Body of pancreas (tissue), 4 donors: ENCODE data around the gene ZNF792. TPM values are rescaled to one million over a fixed set of nuclear protein-coding genes. Genes with fewer than 3 reads are reported as not detected.

ENCODE experiments used
- ATAC-seq: fragments of 150-250 bp; one replicate; pipeline ENCODE4 v1.9.1; 2016
- DNase-seq, 4 donors: peaks; one replicate each; pipeline ENCODE4 v3.0.0-alpha.2; 2019
- H3K27ac ChIP-seq, 4 donors: fragments of 200-600 bp; sonication (generic); 1 replicate in 3 of 4; 2 replicates in 1 of 4; pipeline versions ENCODE4 v1.5.1 to v1.6.1; 2016 to 2019; ENCODE audit warnings: mild to moderate bottlenecking in 1 of 4, mixed read lengths in 1 of 4, moderate library complexity in 1 of 4
- H3K27me3 ChIP-seq, 2 donors: fragments of 200-600 bp; sonication (generic); one replicate each; pipeline ENCODE4 v1.6.0; 2016; ENCODE audit warnings: mild to moderate bottlenecking in 1 of 2
- H3K36me3 ChIP-seq, 2 donors: fragments of 200-600 bp; sonication (generic); replicated peaks in 1 of 2; 2 replicates each; pipeline ENCODE4 v1.5.1; 2016; ENCODE audit warnings: low read depth in 2 of 2; ENCODE audit not compliant: insufficient read depth in 1 of 2
- H3K4me1 ChIP-seq: fragments of 200-600 bp; sonication (generic); one replicate; pipeline ENCODE4 v1.6.0; 2016
- H3K4me3 ChIP-seq, 2 donors: fragments of 200-600 bp; sonication (generic); 1 replicate in 1 of 2; 2 replicates in 1 of 2; pipeline ENCODE4 v1.5.1; 2016 to 2019
- H3K9me3 ChIP-seq, 3 donors: fragments of 200-600 bp; sonication (generic); 1 replicate in 2 of 3; 2 replicates in 1 of 3; pipeline ENCODE4 v1.5.1; 2016
- POLR2A ChIP-seq, 3 donors: fragments of 450-650 bp; IDR thresholded peaks; one replicate each; pipeline ENCODE4 v1.6.1; 2016; ENCODE audit warnings: antibody characterized with exemption in 3 of 3, mild to moderate bottlenecking in 2 of 3
- whole genome bisulfite sequencing, 2 donors: methylation state at CpG; one replicate each; pipeline ENCODE4 v1.1.5; 2017; 5-methylcytosine and 5-hydroxymethylcytosine counted together
- intact Hi-C: fragments of 100-400 bp; cut with DNase I; formaldehyde crosslinking; loops from one replicate; pipeline ENCODE4 v1.15.1; 2023
- total RNA-seq, 2 donors: library from RNA; depleted of rRNA; stranded (reverse); fragments of >200 nt; gene quantifications; one replicate each; pipeline ENCODE4 v1.1.0, GENCODE V29; 2016
- TF ChIP-seq, protein P1 (sequence below), 7 experiments: fragments of 450-650 bp in 4 of 7; fragments of 200-600 bp in 3 of 7; sonication (generic) in 3 of 7; IDR thresholded peaks; one replicate each; pipeline ENCODE4 v1.5.1; 2016 to 2019; ENCODE audit warnings: antibody characterized with exemption in 7 of 7

The ZNF792 gene
- total RNA-seq, 2 donors from 2014 or later = 4.0 to 7.0 TPM

GRCh38 chr19:35005256-35005977 is 41.4 kb upstream of the ZNF792 start:
- no peak overlapping the region for H3K4me3 ChIP-seq
- no peak for ATAC-seq
- no peaks in the 10 kb centered on the region for H3K9me3 ChIP-seq
- H3K27ac ChIP-seq = peak overlapping the region; percentile 46 to 82 (median 70)
- no peaks in the 10 kb centered on the region for H3K27me3 ChIP-seq
- WGBS, 2 donors = 84 to 85% methylated on average over 11 of the region's 11 CpGs
- H3K36me3 ChIP-seq = peaks cover 7 to 10% of the 10 kb centered on the region in 2 donors
- intact Hi-C loops = no loop called here
- peaks cover 70% of the 10 kb centered on the region for H3K4me1 ChIP-seq
- peak in 1 of 4 donors; percentile 13 for DNase-seq
- TF ChIP-seq POLR2A (IDR thresholded peaks at IDR 0.05) = no peak
- TF ChIP-seq, protein P1, sequence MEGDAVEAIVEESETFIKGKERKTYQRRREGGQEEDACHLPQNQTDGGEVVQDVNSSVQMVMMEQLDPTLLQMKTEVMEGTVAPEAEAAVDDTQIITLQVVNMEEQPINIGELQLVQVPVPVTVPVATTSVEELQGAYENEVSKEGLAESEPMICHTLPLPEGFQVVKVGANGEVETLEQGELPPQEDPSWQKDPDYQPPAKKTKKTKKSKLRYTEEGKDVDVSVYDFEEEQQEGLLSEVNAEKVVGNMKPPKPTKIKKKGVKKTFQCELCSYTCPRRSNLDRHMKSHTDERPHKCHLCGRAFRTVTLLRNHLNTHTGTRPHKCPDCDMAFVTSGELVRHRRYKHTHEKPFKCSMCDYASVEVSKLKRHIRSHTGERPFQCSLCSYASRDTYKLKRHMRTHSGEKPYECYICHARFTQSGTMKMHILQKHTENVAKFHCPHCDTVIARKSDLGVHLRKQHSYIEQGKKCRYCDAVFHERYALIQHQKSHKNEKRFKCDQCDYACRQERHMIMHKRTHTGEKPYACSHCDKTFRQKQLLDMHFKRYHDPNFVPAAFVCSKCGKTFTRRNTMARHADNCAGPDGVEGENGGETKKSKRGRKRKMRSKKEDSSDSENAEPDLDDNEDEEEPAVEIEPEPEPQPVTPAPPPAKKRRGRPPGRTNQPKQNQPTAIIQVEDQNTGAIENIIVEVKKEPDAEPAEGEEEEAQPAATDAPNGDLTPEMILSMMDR (IDR thresholded peaks at IDR 0.05) = no peak

DNA sequence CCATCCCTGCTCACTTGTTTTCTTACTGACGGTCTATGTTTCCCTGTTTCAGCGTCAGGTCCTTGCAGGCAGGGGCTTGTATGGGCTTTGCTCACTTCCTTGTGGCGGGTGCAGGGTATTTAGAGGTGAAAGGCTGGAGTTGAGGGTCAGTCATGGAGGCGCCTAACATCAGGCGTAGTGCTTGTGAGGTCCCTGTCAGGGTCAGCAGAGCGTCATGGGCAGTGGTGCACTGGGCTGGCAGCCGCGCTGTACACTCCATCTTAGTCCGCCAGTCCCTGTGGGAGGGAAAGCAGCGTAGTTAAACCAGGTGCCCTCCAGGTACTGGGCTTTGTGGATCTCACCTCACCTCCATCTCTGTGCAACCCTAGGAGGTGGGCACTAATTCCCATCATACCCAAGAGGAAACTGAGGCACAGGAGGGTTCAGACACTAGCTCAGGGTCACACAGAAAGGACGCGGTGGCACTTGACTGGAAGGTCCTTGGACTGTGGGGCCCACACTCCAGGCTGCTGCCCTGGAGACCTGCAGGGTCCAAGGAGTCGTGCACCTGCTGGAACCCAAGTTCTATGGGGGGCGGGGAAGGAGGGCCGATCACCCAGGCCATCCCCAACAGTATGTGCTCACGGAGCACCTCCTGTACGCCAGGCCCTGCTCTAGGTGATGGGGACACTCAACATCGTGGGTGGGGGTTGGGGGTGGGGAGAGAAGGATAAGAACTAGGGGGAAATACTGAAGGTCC is 40.7 kb upstream of the ZNF792 start:
- no peak for ATAC-seq
- TF ChIP-seq, protein P1 (IDR thresholded peaks at IDR 0.05) = no peak
- no peak for TF ChIP-seq POLR2A (IDR thresholded peaks at IDR 0.05)
- 84 to 86% methylated on average over 8 to 18 of the region's 18 CpGs for WGBS, 2 donors
- Histone ChIP-seq H3K4me3 (no peak overlapping the region), H3K27ac (peak overlapping the region; percentile 46 to 82 (median 70)), H3K9me3 (no peaks in the 10 kb centered on the region), H3K27me3 (no peaks in the 10 kb centered on the region), H3K4me1 (peaks cover 72% of the 10 kb centered on the region), H3K36me3 (peaks cover 0 to 4% of the 10 kb centered on the region in 2 donors)
- no peak for DNase-seq
- intact Hi-C loops = no loop called here

GRCh38 chr19:35002037-35002535 is 38.1 kb upstream of the ZNF792 start:
- Histone ChIP-seq H3K27ac (peak overlapping the region in 2 of 4 donors; percentile 96 to 97), H3K9me3 (no peaks in the 10 kb centered on the region), H3K36me3 (no peaks in the 10 kb centered on the region), H3K27me3 (no peaks in the 10 kb centered on the region), H3K4me3 (no peak overlapping the region), H3K4me1 (peaks cover 70% of the 10 kb centered on the region)
- no peak for DNase-seq
- no peak for TF ChIP-seq POLR2A (IDR thresholded peaks at IDR 0.05)
- TF ChIP-seq, protein P1 (IDR thresholded peaks at IDR 0.05) = no peak
- WGBS, 2 donors = 92 to 96% methylated on average over 11 of the region's 11 CpGs
- ATAC-seq = no peak
- intact Hi-C loops = no loop called here

DNA sequence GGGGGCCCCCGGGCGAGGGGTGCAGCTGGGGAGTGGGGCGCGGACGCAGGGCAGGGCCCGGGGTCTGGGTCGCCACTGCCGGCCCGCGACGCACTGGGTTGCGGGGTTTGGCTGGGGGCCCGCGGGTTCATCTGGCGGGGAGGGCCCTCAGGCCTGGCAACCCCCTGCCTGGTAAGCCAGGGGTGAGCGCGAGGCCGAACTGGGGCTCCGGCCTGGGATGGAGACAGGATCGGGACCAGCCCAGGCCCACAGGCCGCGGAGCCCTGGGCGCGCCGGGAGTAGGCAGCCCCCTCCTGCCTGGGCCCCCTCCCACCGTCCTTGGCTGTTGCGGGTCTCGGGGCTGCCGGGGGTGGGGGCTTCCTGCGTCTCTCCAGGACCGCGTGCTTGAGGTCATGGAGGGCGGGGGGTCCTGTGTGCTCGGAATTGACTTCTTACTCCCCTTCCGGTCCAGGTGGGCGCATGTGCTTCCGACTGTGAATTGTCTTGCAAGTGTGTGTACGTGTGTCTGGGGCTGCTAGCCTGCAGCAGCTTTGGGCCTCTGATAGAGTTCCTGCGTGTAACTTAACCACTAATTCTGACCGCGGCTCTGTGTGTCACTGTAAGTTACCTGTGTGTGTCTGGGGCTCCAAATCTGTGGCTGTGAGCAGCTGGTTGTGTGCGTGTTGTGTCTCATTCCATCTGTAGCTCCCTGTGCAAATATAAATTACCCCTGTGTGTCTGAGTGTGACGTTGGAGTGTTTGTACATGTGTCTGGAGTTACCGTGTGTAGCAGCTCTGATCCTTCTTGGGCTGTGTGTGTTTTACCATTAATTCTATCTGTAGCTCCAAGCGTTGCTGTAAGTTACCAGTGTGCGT is 36.8 kb upstream of the ZNF792 start:
- peak; percentile 9 for ATAC-seq
- Histone ChIP-seq H3K36me3 (no peaks in the 10 kb centered on the region), H3K27me3 (no peaks in the 10 kb centered on the region), H3K9me3 (no peaks in the 10 kb centered on the region), H3K4me1 (peaks cover 60% of the 10 kb centered on the region), H3K4me3 (peak overlapping the region; percentile 26 to 66), H3K27ac (peak overlapping the region; percentile 92 to 97 (median 96))
- peak; percentile 39 to 78 (median 77) for TF ChIP-seq POLR2A (IDR thresholded peaks at IDR 0.05)
- TF ChIP-seq, protein P1 (IDR thresholded peaks at IDR 0.05) = no peak
- 5 to 21% methylated on average over 12 to 42 of the region's 46 CpGs for WGBS, 2 donors
- intact Hi-C loops = no loop called here
- DNase-seq = peak; percentile 41 to 67 (median 63)
